Measurements from ENCODE around the gene RPRD2.

The RPRD2 gene

DNA sequence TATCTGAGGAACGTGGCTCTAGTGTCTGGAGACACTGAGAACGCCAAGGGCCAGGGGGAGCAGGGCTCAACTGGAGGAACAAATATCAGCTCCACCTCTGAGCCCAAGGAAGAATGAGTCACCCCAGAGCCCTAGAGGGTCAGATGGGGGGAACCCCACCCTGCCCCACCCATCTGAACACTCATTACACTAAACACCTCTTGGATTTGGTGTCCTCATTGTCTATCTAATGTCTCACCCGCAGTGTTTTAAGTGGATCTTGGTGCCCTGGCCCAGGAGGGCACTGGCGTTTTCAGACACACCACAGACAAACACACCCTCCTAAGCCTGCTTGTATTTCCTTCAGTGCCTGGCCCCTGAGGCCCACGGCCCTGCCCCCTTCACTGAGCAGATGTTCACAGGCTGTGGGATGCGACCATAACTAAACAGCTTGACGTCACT, 149.4 kb downstream of the RPRD2 start:
- FAIRE-seq, result no peak

GRCh38 chr1:150514260-150514659, 150.3 kb downstream of the RPRD2 start:
- FAIRE-seq, result no peak
- DNase-seq (ENCODE audit: low spot score), result no peak

More for the DNA sequence above, 149.4 kb downstream of the RPRD2 start:
- no peak for DNase-seq (ENCODE audit: low spot score)

DNA sequence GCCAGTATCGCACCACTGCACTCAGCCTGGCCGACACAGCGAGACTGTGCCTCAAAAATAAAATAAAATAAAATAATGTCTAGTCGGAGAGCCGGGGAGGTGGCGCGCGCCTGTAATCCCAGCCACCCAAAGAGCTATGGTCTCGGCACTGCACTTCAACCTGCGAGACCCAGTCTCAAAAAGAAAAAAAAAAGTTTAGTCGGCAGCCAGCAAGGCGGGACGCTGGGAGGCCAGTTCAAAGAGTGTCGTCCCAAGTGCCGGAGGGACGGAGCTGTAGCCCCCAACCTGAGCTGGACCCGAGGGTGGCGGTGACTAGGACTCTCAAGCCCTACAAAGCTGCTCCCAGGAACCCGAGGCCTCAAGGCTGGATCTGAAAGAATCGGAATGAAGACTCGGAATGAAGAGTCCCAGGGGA, 151.0 kb downstream of the RPRD2 start:
- DNase-seq (ENCODE audit: low spot score), result no peak
- no peak for FAIRE-seq

DNA sequence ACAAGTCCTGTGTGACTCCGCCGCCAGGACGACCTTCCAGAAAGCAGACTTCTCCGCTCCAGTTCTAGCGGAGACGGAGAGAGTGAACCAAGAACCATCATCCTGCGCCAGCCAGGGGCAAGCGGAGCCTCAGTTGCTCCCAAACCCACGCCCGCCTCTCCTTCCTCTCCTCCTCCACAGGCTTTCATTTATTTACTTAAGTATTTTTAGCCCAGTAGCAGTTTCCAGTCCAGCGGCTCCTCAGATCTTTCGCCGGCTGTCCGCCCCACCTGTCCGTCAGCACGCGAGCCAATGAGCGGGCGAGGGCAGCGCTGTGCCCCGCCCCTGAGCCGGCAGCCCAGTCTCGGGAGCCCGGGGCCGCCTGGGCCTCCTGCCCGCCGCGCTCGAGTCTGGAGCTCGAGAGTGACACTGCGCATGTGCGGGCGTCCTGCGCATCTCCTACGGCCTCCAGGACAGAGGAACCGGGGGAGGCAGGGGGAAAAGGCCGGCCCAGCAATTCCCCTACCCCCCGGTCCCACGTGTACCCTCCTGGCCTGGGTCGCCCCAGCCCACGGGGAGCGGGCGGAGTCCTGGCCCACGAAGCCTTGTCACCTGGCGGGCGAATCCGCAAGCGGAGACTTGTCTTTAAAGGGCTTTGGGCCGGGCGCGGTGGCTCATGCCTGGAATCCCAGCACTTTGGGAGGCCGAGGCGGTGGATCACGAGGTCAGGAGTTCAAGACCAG, 151.5 kb downstream of the RPRD2 start, which contains the start of gene FALEC:
FALEC (plus strand) TSS at position 425 of the 722 bp plus-strand sequence.
- DNase-seq (ENCODE audit: low spot score) (peak; percentile 99), FAIRE-seq (peak; percentile 80)

DNA sequence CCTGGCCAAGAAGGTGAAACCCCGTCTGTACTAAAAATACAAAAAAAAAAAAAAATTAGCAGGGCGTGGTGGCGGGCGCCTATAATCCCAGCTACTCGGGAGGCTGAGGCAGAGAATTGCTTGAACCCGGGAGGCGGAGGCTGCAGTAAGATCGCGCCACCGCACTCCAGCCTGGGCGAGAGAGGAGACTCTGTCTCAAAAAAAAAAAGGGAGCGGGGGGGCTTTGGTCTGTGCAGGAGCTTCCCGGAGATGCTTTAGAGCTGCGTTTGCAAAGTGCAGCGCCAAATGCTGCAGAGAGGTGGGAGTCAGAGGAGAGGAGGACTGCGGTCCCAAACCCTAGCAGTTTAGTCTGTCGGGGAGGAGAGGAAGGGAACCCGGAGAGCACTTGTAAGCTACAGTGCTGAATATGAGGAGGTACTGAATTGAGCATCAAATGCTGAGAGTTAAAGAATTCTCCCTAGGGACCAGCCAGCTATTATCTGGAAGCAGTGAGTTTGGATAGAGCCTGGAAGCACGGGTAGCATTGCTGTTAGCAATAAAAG, 152.2 kb downstream of the RPRD2 start:
- DNase-seq (ENCODE audit: low spot score) (no peak), FAIRE-seq (no peak)

- no peak for FAIRE-seq
- no peak for DNase-seq (ENCODE audit: low spot score)
Measured at GRCh38 chr1:150516616-150517015, 152.7 kb downstream of the RPRD2 start.

GRCh38 chr1:150521196-150521968, 157.4 kb downstream of the RPRD2 start:
- FAIRE-seq (no peak), DNase-seq (ENCODE audit: low spot score) (no peak)

- FAIRE-seq (no peak), DNase-seq (ENCODE audit: low spot score) (no peak)
Measured at GRCh38 chr1:150525348-150525747, 161.4 kb downstream of the RPRD2 start.
